DOHH2 (cell line): ENCODE measurements around the gene PGR.

Source experiments
- CTCF ChIP-seq: fragments of 200-600 bp; sonication (generic); IDR thresholded peaks from one replicate; pipeline ENCODE4 v1.5.1; 2014; ENCODE audit warnings: antibody characterized with exemption, mild to moderate bottlenecking, low read depth, low read length; ENCODE audit not compliant: poor library complexity, severe bottlenecking
- EZH2phosphoT487 ChIP-seq: fragments of 200-600 bp; sonication (generic); IDR thresholded peaks from 2 replicates; pipeline ENCODE4 v1.6.1; 2017; ENCODE audit warnings: borderline replicate concordance, mild to moderate bottlenecking, antibody characterized with exemption, low read length, moderate library complexity, mixed read lengths

GRCh38 chr11:101048479-101048878 is 81.1 kb downstream of the PGR start:
- no peak for TF ChIP-seq CTCF
- no peak for TF ChIP-seq EZH2phosphoT487
